IMR-90 (cell line): ENCODE measurements around the gene ZNF236. TPM values are rescaled to one million over a fixed set of nuclear protein-coding genes. Genes with fewer than 3 reads are reported as not detected.

Experiments used
- ATAC-seq: fragments of 200-7000 bp; cut with Tn5 transposase; 2 replicates; pipeline ENCODE4 v1.9.1; 2020; ENCODE audit warnings: low read depth, mild to moderate bottlenecking, moderate library complexity
- BruUV-seq: library from RNA; stranded (reverse); fragments of 400-500 nt; replicated peaks from 2 replicates; lab custom pipeline; 2021; lab: Mats Ljungman, UMichigan
- CTCF ChIA-PET: fragments of 300-600 bp; formaldehyde crosslinking; extraction: SDS; loops from one replicate; lab custom pipeline; 2021; ENCODE audit warnings: antibody characterized with exemption; lab: Yijun Ruan, JAX
- POLR2A ChIA-PET: fragments of 300-600 bp; sonication (Branson Sonifier 250); formaldehyde crosslinking; loops from one replicate; lab custom pipeline; 2022; ENCODE audit warnings: antibody characterized with exemption; ENCODE audit not compliant: unreplicated experiment; lab: Charles Lee
- DNase-seq: peaks from one replicate; pipeline ENCODE4 v3.0.0; 2013
- H2AFZ ChIP-seq: replicated peaks from 2 replicates; pipeline ENCODE3; 2013; ENCODE audit warnings: low read length, mild to moderate bottlenecking; ENCODE audit not compliant: poor library complexity
- H2AK5ac ChIP-seq: 2 replicates; pipeline ENCODE4 v1.6.1; 2013; ENCODE audit warnings: low read depth, low read length, inconsistent platforms
- H2AK9ac ChIP-seq: replicated peaks from 2 replicates; pipeline ENCODE3; 2013; ENCODE audit warnings: mild to moderate bottlenecking, low read depth, low read length, moderate library complexity; ENCODE audit not compliant: poor library complexity
- H2BK120ac ChIP-seq: 2 replicates; pipeline ENCODE4 v1.6.1; 2013; ENCODE audit warnings: low read depth, low read length, inconsistent platforms
- H2BK15ac ChIP-seq: 3 replicates; pipeline ENCODE4 v1.6.1; 2013; ENCODE audit warnings: low read depth, low read length, inconsistent platforms
- H2BK20ac ChIP-seq: 2 replicates; pipeline ENCODE4 v1.6.1; 2013; ENCODE audit warnings: low read depth, mild to moderate bottlenecking, inconsistent platforms, low read length, moderate library complexity
- H2BK5ac ChIP-seq: 2 replicates; pipeline ENCODE4 v1.6.1; 2013; ENCODE audit warnings: mild to moderate bottlenecking, low read depth, low read length, inconsistent platforms; ENCODE audit not compliant: poor library complexity, severe bottlenecking
- H3K14ac ChIP-seq: replicated peaks from 2 replicates; pipeline ENCODE4 v1.6.1; 2013; ENCODE audit warnings: low read depth, low read length, inconsistent platforms
- H3K18ac ChIP-seq: 2 replicates; pipeline ENCODE4 v1.6.1; 2013; ENCODE audit warnings: low read depth, low read length, control low read depth
- H3K23ac ChIP-seq: 2 replicates; pipeline ENCODE4 v1.6.1; 2013; ENCODE audit warnings: low read depth, low read length, inconsistent platforms
- H3K27ac ChIP-seq: 2 replicates; pipeline ENCODE4 v1.5.1; 2013; ENCODE audit warnings: mild to moderate bottlenecking, control low read depth, low read length; ENCODE audit not compliant: insufficient read depth
- H3K27me3 ChIP-seq: 2 replicates; pipeline ENCODE4 v1.6.1; 2013; ENCODE audit warnings: low read length; ENCODE audit not compliant: control insufficient read depth, insufficient read depth
- H3K36me3 ChIP-seq: 2 replicates; pipeline ENCODE4 v1.6.1; 2013; ENCODE audit warnings: low read length, mixed read lengths; ENCODE audit not compliant: control insufficient read depth, insufficient read depth
- H3K4ac ChIP-seq: 2 replicates; pipeline ENCODE4 v1.6.1; 2013; ENCODE audit warnings: low read depth, low read length, inconsistent platforms
- H3K4me1 ChIP-seq: 2 replicates; pipeline ENCODE4 v1.6.1; 2013; ENCODE audit warnings: low read length, mixed read lengths; ENCODE audit not compliant: control insufficient read depth, insufficient read depth
- H3K4me2 ChIP-seq: 2 replicates; pipeline ENCODE4 v1.6.1; 2013; ENCODE audit warnings: low read depth, mild to moderate bottlenecking, control low read depth, low read length, moderate library complexity
- H3K4me3 ChIP-seq: 2 replicates; pipeline ENCODE4 v1.5.1; 2013; ENCODE audit warnings: low read depth, mild to moderate bottlenecking, control low read depth, low read length, moderate library complexity; ENCODE audit not compliant: insufficient read depth
- H3K56ac ChIP-seq: 2 replicates; pipeline ENCODE4 v1.6.1; 2013; ENCODE audit warnings: low read length, inconsistent platforms; ENCODE audit not compliant: insufficient read depth; ENCODE audit errors: extremely low read depth
- H3K79me1 ChIP-seq, 2 experiments: 2 replicates each; pipeline ENCODE4 v1.6.1; 2013; ENCODE audit warnings: low read length in 2 of 2, inconsistent platforms in 1 of 2, low read depth in 1 of 2
- H3K9ac ChIP-seq: 2 replicates; pipeline ENCODE4 v1.6.1; 2013; ENCODE audit warnings: low read depth, low read length, control low read depth
- H3K9me1 ChIP-seq: 2 replicates; pipeline ENCODE4 v1.6.1; 2013; ENCODE audit warnings: low read length, inconsistent platforms; ENCODE audit not compliant: insufficient read depth
- H3K9me3 ChIP-seq: 2 replicates; pipeline ENCODE4 v1.6.1; 2013; ENCODE audit warnings: low read length; ENCODE audit not compliant: control insufficient read depth, insufficient read depth
- H4K20me1 ChIP-seq: 2 replicates; pipeline ENCODE4 v1.6.1; 2013; ENCODE audit warnings: low read length, inconsistent platforms; ENCODE audit not compliant: insufficient read depth
- H4K5ac ChIP-seq: 2 replicates; pipeline ENCODE4 v1.6.1; 2013; ENCODE audit warnings: mild to moderate bottlenecking, low read depth, low read length, control low read depth
- H4K8ac ChIP-seq, 2 experiments: 2 replicates each; pipeline ENCODE4 v1.6.1; 2013; ENCODE audit warnings: low read depth in 2 of 2, low read length in 2 of 2, control low read depth in 1 of 2, inconsistent platforms in 1 of 2
- H4K91ac ChIP-seq: 2 replicates; pipeline ENCODE4 v1.6.1; 2013; ENCODE audit warnings: low read depth, low read length, inconsistent platforms; ENCODE audit not compliant: insufficient read depth
- BHLHE40 ChIP-seq: fragments of 150-350 bp; IDR thresholded peaks from 2 replicates; pipeline ENCODE4 v1.6.1; 2016; ENCODE audit warnings: mild to moderate bottlenecking, low read depth, low read length
- CEBPB ChIP-seq: IDR thresholded peaks from 2 replicates; pipeline ENCODE4 v1.6.1; 2012; ENCODE audit warnings: low read depth, low read length, improper control_type of control experiment
- CHD1 ChIP-seq: IDR thresholded peaks from 2 replicates; pipeline ENCODE4 v1.6.1; 2012; ENCODE audit warnings: low read depth, low read length, improper control_type of control experiment
- FOS ChIP-seq: fragments of 150-350 bp; IDR thresholded peaks from 2 replicates; pipeline ENCODE4 v1.6.1; 2016; ENCODE audit warnings: low read depth, low read length
- MAFK ChIP-seq: IDR thresholded peaks from 2 replicates; pipeline ENCODE4 v1.6.1; 2012; ENCODE audit warnings: low read depth, low read length, improper control_type of control experiment
- MAZ ChIP-seq: IDR thresholded peaks from 2 replicates; pipeline ENCODE4 v1.6.1; 2012; ENCODE audit warnings: low read depth, mild to moderate bottlenecking, low read length, improper control_type of control experiment, moderate library complexity, borderline replicate concordance
- MXI1 ChIP-seq: IDR thresholded peaks from 2 replicates; pipeline ENCODE4 v1.6.1; 2012; ENCODE audit warnings: low read depth, mild to moderate bottlenecking, low read length, moderate library complexity, borderline replicate concordance
- NFE2L2 ChIP-seq: fragments of 150-350 bp; IDR thresholded peaks from 2 replicates; pipeline ENCODE4 v1.6.1; 2016; ENCODE audit warnings: low read depth, mild to moderate bottlenecking, low read length
- POLR2A ChIP-seq: IDR thresholded peaks from 2 replicates; pipeline ENCODE4 v1.6.1; 2012; ENCODE audit warnings: mild to moderate bottlenecking, low read depth, low read length
- RAD21 ChIP-seq: IDR thresholded peaks from 2 replicates; pipeline ENCODE4 v1.6.1; 2012; ENCODE audit warnings: low read length, improper control_type of control experiment
- RCOR1 ChIP-seq: IDR thresholded peaks from 2 replicates; pipeline ENCODE4 v1.6.1; 2012; ENCODE audit warnings: mild to moderate bottlenecking, low read length, improper control_type of control experiment; ENCODE audit not compliant: insufficient replicate concordance
- RFX5 ChIP-seq: IDR thresholded peaks from 2 replicates; pipeline ENCODE4 v1.8.0; 2012; ENCODE audit warnings: low read depth, mild to moderate bottlenecking, low read length, moderate library complexity
- SMC3 ChIP-seq: fragments of 150-350 bp; IDR thresholded peaks from 2 replicates; pipeline ENCODE4 v1.6.1; 2016; ENCODE audit warnings: low read depth, mild to moderate bottlenecking, antibody characterized with exemption, low read length, moderate library complexity
- WGBS, 2 experiments: methylation state at CpG; one replicate each; pipeline versions ENCODE4 v1.1.5 to v1.1.7; 2013; ENCODE audit warnings: missing lambda C conversion rate in 2 of 2; ENCODE audit not compliant: insufficient read length in 1 of 2; ENCODE audit errors: extremely low coverage in 2 of 2; 5-methylcytosine and 5-hydroxymethylcytosine counted together
- dilution Hi-C: fragments of 300-500 bp; cut with HindIII; formaldehyde crosslinking; loops from one replicate; pipeline ENCODE4 v1.14.3; 2018; ENCODE audit warnings: low sequenced_read_pairs; ENCODE audit not compliant: unreplicated experiment
- in situ Hi-C: fragments of 300-500 bp; cut with MboI; formaldehyde crosslinking; loops from 3 replicates; pipeline ENCODE4 v1.14.3; 2019; ENCODE audit warnings: low sequenced_read_pairs, inconsistent platforms, mixed read lengths
- intact Hi-C: fragments of 100-400 bp; cut with micrococcal nuclease; formaldehyde crosslinking; loops from 2 replicates; pipeline ENCODE4 v1.10.0; 2022
- polyA plus RNA-seq, 3 experiments: library from polyadenylated mRNA; depleted of rRNA; stranded (reverse); fragments of >200 nt; gene quantifications; 2 replicates each; pipeline ENCODE4 v1.2.3, GENCODE V29; 2012; ENCODE audit warnings: low replicate concordance in 1 of 3
- total RNA-seq: library from RNA; depleted of rRNA; stranded (reverse); fragments of >200 nt; gene quantifications from 2 replicates; pipeline ENCODE4 v1.2.3, GENCODE V29; 2012
- TF ChIP-seq, protein P1 (sequence below): fragments of 150-350 bp; IDR thresholded peaks from 2 replicates; pipeline ENCODE4 v1.6.1; 2017; ENCODE audit warnings: mild to moderate bottlenecking, antibody characterized with exemption, low read length, low read depth
- TF ChIP-seq, protein P2 (sequence below): conservative IDR thresholded peaks from 2 replicates; pipeline ENCODE4 v1.5.1; 2012; ENCODE audit warnings: mild to moderate bottlenecking, low read depth, low read length, improper control_type of control experiment
- TF ChIP-seq, protein P3 (sequence below): fragments of 150-350 bp; IDR thresholded peaks from 2 replicates; pipeline ENCODE4 v1.6.1; 2016; ENCODE audit warnings: low read depth, mild to moderate bottlenecking, low read length, moderate library complexity, borderline replicate concordance

ZNF236 gene
- total and polyA plus RNA-seq, 2 of the 4 experiments (the other 2 are of a cell fraction): 3.6 to 9.7 TPM

DNA sequence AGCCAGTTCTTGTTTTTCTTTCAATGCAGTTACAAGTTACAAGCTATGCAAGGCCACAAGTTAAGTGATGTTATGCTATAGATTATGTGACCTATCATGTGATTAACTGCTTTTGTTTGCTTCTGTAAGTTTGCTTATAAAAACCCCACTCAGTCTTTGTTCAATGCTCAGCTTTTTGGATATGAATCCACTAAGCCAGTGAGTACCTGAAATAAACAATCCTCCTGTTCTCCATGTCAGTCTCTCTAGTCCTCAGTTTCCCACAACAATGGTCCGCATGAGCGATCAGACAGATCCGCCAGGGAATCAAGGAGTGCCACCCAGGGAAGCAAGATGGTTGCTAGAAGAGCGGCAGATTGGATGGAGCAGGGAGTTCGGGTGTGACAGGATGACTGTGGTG is 30.7 kb upstream of the ZNF236 start:
- Histone ChIP-seq H3K79me1 (no peaks in the 10 kb centered on the region), H3K56ac (no peak overlapping the region), H2BK15ac (no peak overlapping the region), H3K27ac (no peak overlapping the region), H2AFZ (no peak overlapping the region), H3K23ac (no peak overlapping the region), H2AK5ac (no peak overlapping the region), H3K36me3 (no peaks in the 10 kb centered on the region), H3K4me1 (no peaks in the 10 kb centered on the region), H3K9me1 (no peaks in the 10 kb centered on the region), H3K4ac (no peak overlapping the region), H4K5ac (no peak overlapping the region), H4K20me1 (no peaks in the 10 kb centered on the region), H2BK120ac (no peak overlapping the region), H3K9me3 (peaks cover 1% of the 10 kb centered on the region; the same call in 1 of the 2 replicates), H3K14ac (no peak overlapping the region), H2AK9ac (no peak overlapping the region), H4K8ac (no peak overlapping the region), H3K27me3 (no peaks in the 10 kb centered on the region), H2BK5ac (no peak overlapping the region), H3K4me2 (no peak overlapping the region), H3K18ac (no peak overlapping the region), H4K91ac (no peak overlapping the region), H3K4me3 (no peak overlapping the region), H3K9ac (no peak overlapping the region), H2BK20ac (no peak overlapping the region)
- intact Hi-C loops: no loop called here
- WGBS, 2 experiments: 95% methylated on average over 4 of the region's 5 CpGs; no CpG with 5 or more reads in 1 of the 2 experiments
- BruUV-seq: no TSS peak
- ChIA-PET CTCF (interaction anchor here (1.1 kb wide), 1 partner anchor 11 kb away, joined by 5 read pairs; no protein-coding TSS in a partner anchor), POLR2A (no interaction called here)
- DNase-seq: no peak
- TF ChIP-seq NFE2L2: no peak
- TF ChIP-seq, protein P1, sequence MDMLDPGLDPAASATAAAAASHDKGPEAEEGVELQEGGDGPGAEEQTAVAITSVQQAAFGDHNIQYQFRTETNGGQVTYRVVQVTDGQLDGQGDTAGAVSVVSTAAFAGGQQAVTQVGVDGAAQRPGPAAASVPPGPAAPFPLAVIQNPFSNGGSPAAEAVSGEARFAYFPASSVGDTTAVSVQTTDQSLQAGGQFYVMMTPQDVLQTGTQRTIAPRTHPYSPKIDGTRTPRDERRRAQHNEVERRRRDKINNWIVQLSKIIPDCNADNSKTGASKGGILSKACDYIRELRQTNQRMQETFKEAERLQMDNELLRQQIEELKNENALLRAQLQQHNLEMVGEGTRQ: no peak
- TF ChIP-seq MAZ: no peak
- TF ChIP-seq CHD1: no peak
- no peak for TF ChIP-seq BHLHE40
- TF ChIP-seq RAD21: no peak
- TF ChIP-seq, protein P2, sequence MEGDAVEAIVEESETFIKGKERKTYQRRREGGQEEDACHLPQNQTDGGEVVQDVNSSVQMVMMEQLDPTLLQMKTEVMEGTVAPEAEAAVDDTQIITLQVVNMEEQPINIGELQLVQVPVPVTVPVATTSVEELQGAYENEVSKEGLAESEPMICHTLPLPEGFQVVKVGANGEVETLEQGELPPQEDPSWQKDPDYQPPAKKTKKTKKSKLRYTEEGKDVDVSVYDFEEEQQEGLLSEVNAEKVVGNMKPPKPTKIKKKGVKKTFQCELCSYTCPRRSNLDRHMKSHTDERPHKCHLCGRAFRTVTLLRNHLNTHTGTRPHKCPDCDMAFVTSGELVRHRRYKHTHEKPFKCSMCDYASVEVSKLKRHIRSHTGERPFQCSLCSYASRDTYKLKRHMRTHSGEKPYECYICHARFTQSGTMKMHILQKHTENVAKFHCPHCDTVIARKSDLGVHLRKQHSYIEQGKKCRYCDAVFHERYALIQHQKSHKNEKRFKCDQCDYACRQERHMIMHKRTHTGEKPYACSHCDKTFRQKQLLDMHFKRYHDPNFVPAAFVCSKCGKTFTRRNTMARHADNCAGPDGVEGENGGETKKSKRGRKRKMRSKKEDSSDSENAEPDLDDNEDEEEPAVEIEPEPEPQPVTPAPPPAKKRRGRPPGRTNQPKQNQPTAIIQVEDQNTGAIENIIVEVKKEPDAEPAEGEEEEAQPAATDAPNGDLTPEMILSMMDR: no peak
- no peak for TF ChIP-seq MXI1
- no peak for TF ChIP-seq FOS
- no peak for TF ChIP-seq MAFK
- TF ChIP-seq, protein P3, sequence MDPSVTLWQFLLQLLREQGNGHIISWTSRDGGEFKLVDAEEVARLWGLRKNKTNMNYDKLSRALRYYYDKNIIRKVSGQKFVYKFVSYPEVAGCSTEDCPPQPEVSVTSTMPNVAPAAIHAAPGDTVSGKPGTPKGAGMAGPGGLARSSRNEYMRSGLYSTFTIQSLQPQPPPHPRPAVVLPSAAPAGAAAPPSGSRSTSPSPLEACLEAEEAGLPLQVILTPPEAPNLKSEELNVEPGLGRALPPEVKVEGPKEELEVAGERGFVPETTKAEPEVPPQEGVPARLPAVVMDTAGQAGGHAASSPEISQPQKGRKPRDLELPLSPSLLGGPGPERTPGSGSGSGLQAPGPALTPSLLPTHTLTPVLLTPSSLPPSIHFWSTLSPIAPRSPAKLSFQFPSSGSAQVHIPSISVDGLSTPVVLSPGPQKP: no peak
- TF ChIP-seq RFX5: no peak
- TF ChIP-seq SMC3: no peak
- no peak for TF ChIP-seq CEBPB
- TF ChIP-seq RCOR1: no peak
- TF ChIP-seq POLR2A: no peak
- dilution Hi-C loops: no loop called here
- ATAC-seq: no peak
- in situ Hi-C loops: no loop called here
